Sigmoid colon (tissue), 4 donors: ENCODE results near the gene BIRC7.

ENCODE experiments used
- EP300 ChIP-seq, 4 donors: sonication (generic); formaldehyde crosslinking; IDR thresholded peaks; one replicate each; pipeline ENCODE4 v1.6.1; 2017; ENCODE audit warnings: antibody characterized with exemption in 4 of 4
- POLR2A ChIP-seq, 2 donors: fragments of 450-650 bp; IDR thresholded peaks; one replicate each; pipeline ENCODE4 v1.6.1; 2016; ENCODE audit warnings: antibody characterized with exemption in 2 of 2, mild to moderate bottlenecking in 2 of 2, moderate library complexity in 2 of 2
- POLR2AphosphoS5 ChIP-seq, 4 donors: sonication (generic); formaldehyde crosslinking; IDR thresholded peaks; one replicate each; pipeline ENCODE4 v1.6.1; 2017; ENCODE audit warnings: antibody characterized with exemption in 4 of 4
- TF ChIP-seq, protein P1 (sequence below), 4 experiments: fragments of 450-650 bp in 3 of 4; fragments of 200-600 bp in 1 of 4; IDR thresholded peaks; one replicate each; pipeline ENCODE4 v1.5.1; 2016 to 2019; ENCODE audit warnings: antibody characterized with exemption in 4 of 4, mild to moderate bottlenecking in 3 of 4, moderate library complexity in 2 of 4

DNA sequence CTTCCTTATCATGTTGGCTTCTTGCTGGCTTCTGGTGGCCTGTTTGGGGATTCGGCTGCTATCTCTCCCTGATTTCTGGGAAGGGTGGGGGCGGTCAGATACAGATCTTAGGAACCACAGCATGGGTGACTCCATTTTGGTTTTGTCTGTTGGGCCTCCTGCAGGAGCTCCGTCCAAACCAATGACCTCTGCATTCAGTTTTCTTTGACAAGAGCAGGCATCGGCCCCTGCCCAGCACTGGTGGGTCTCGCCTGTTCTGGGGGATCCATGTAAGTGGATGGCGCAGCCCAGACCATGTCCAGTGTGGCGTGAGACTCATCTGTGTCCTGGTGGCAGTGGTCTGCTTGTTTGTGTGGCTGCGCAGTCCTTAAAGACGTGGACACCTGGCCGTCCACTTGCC, 28.3 kb downstream of the BIRC7 start:
- TF ChIP-seq, protein P1, sequence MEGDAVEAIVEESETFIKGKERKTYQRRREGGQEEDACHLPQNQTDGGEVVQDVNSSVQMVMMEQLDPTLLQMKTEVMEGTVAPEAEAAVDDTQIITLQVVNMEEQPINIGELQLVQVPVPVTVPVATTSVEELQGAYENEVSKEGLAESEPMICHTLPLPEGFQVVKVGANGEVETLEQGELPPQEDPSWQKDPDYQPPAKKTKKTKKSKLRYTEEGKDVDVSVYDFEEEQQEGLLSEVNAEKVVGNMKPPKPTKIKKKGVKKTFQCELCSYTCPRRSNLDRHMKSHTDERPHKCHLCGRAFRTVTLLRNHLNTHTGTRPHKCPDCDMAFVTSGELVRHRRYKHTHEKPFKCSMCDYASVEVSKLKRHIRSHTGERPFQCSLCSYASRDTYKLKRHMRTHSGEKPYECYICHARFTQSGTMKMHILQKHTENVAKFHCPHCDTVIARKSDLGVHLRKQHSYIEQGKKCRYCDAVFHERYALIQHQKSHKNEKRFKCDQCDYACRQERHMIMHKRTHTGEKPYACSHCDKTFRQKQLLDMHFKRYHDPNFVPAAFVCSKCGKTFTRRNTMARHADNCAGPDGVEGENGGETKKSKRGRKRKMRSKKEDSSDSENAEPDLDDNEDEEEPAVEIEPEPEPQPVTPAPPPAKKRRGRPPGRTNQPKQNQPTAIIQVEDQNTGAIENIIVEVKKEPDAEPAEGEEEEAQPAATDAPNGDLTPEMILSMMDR (IDR thresholded peaks at IDR 0.05): no peak
- TF ChIP-seq POLR2A (IDR thresholded peaks at IDR 0.05) (no peak), POLR2AphosphoS5 (IDR thresholded peaks at IDR 0.05) (no peak), EP300 (IDR thresholded peaks at IDR 0.05) (no peak)
